Measurements from ENCODE around the gene OSR1.

GRCh38 chr2:19349911-19350677 is 8.3 kb downstream of the OSR1 start:
- TF ChIP-seq REST (IDR thresholded peaks at IDR 0.05; ENCODE audit: low read depth, low read length) (no peak), TCF3 (IDR thresholded peaks at IDR 0.05; ENCODE audit: borderline replicate concordance, insufficient read depth, low read depth, low read length) (no peak), TCF12 (IDR thresholded peaks at IDR 0.05; ENCODE audit: low read depth, low read length) (no peak), SP1 (IDR thresholded peaks at IDR 0.05; ENCODE audit: low read depth, low read length) (no peak), SUPT20H (IDR thresholded peaks at IDR 0.05; ENCODE audit: borderline replicate concordance, control insufficient read depth, low read depth, low read length) (no peak), POLR2A (IDR thresholded peaks at IDR 0.05; ENCODE audit: low read depth, low read length) (no peak), GABPA (IDR thresholded peaks at IDR 0.05; ENCODE audit: low read depth) (no peak), MTA3 (IDR thresholded peaks at IDR 0.05; ENCODE audit: borderline replicate concordance, low read length) (no peak)
- TF ChIP-seq, protein P1, sequence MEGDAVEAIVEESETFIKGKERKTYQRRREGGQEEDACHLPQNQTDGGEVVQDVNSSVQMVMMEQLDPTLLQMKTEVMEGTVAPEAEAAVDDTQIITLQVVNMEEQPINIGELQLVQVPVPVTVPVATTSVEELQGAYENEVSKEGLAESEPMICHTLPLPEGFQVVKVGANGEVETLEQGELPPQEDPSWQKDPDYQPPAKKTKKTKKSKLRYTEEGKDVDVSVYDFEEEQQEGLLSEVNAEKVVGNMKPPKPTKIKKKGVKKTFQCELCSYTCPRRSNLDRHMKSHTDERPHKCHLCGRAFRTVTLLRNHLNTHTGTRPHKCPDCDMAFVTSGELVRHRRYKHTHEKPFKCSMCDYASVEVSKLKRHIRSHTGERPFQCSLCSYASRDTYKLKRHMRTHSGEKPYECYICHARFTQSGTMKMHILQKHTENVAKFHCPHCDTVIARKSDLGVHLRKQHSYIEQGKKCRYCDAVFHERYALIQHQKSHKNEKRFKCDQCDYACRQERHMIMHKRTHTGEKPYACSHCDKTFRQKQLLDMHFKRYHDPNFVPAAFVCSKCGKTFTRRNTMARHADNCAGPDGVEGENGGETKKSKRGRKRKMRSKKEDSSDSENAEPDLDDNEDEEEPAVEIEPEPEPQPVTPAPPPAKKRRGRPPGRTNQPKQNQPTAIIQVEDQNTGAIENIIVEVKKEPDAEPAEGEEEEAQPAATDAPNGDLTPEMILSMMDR (IDR thresholded peaks at IDR 0.05 in 2 of 3, conservative IDR thresholded peaks at IDR 0.05 in 1 of 3; ENCODE audit: control insufficient read depth in 2 of 3, extremely low read depth in 1 of 3, insufficient read depth in 1 of 3, low read depth in 3 of 3, low read length in 3 of 3), result peak; percentile 55 to 87 (median 73)
